Esophagus squamous epithelium (tissue), 5 donors: Measurements from ENCODE around the gene TLE5. TPM values are rescaled to one million over a fixed set of nuclear protein-coding genes. Genes with fewer than 3 reads are reported as not detected.
"Not testable (repeated sequence)": the region's sequence is repeated elsewhere in the genome, so short reads cannot be mapped to it uniquely, and the experiment has no call there.

Experiments used
- DNase-seq: peaks from one replicate; lab custom pipeline; 2025; lab: John Stamatoyannopoulos, UW
- H3K27ac ChIP-seq, 4 donors: fragments of 200-600 bp; sonication (generic); one replicate each; pipeline ENCODE4 v1.5.1; 2016 to 2019; ENCODE audit warnings: mild to moderate bottlenecking in 1 of 4
- H3K27me3 ChIP-seq, 4 donors: fragments of 200-600 bp; sonication (generic); 1 replicate in 3 of 4; 2 replicates in 1 of 4; pipeline versions ENCODE4 v1.5.1 to v1.6.0; 2017 to 2021; ENCODE audit warnings: antibody characterized with exemption in 1 of 4
- H3K36me3 ChIP-seq, 3 donors: fragments of 200-600 bp; sonication (generic); one replicate each; pipeline ENCODE4 v1.5.1; 2016 to 2019
- H3K4me1 ChIP-seq, 3 donors: fragments of 200-600 bp; sonication (generic); one replicate each; pipeline ENCODE4 v1.5.1; 2017 to 2019
- H3K4me3 ChIP-seq, 4 donors: fragments of 200-600 bp; sonication (generic); 1 replicate in 3 of 4; 2 replicates in 1 of 4; pipeline ENCODE4 v1.5.1; 2016 to 2019; ENCODE audit warnings: mild to moderate bottlenecking in 2 of 4, moderate library complexity in 1 of 4
- H3K9me3 ChIP-seq, 3 donors: fragments of 200-600 bp; sonication (generic); one replicate each; pipeline ENCODE4 v1.5.1; 2016 to 2019
- POLR2A ChIP-seq, 4 donors: fragments of 450-650 bp; IDR thresholded peaks; one replicate each; pipeline ENCODE4 v1.6.1; 2017; ENCODE audit warnings: antibody characterized with exemption in 4 of 4, mild to moderate bottlenecking in 4 of 4, moderate library complexity in 3 of 4
- WGBS, 2 donors: methylation state at CpG; one replicate each; pipeline ENCODE4 v1.1.5; 2018; 5-methylcytosine and 5-hydroxymethylcytosine counted together
- intact Hi-C: fragments of 100-400 bp; cut with DNase I; formaldehyde crosslinking; loops from one replicate; pipeline ENCODE4 v1.15.0; 2022
- total RNA-seq, 4 donors: library from RNA; depleted of rRNA; stranded (reverse); fragments of >200 nt; gene quantifications; one replicate each; pipeline ENCODE4 v1.1.0, GENCODE V29; 2016
- TF ChIP-seq, protein P1 (sequence below), 6 experiments: fragments of 450-650 bp in 4 of 6; fragments of 200-600 bp in 2 of 6; sonication (generic) in 2 of 6; IDR thresholded peaks; one replicate each; pipeline ENCODE4 v1.5.1; 2016 to 2019; ENCODE audit warnings: antibody characterized with exemption in 6 of 6, mild to moderate bottlenecking in 4 of 6, moderate library complexity in 4 of 6
- donor health status: DM: yes; HTN: yes; CAD: no.

Gene TLE5
- total RNA-seq, 4 donors from 2014 or later, result 141 to 433 (median 298) TPM

DNA sequence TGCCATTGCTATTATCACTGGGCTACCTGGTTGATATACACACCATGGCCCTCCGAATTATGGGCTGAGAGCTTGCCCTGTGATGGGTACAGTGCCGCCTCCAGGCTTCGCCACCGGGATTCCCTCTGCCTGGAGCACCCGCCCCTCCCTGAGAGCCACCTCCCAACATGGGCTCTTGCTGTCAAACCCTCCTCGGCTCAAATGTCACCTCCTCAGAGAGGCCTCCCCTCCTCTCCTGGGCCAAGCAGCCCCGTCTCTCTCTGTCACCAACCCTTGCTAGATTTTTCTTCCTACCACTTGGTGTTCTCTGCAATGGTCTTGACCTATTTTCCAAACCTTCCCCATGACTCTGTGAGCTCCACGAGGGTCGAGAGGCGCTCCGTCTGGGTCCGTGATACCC, 21.0 kb downstream of the TLE5 start:
- Histone ChIP-seq H3K4me3 (no peak overlapping the region), H3K9me3 (no peaks in the 10 kb centered on the region), H3K27me3 (peaks cover 0 to 3% (median 0%) of the 10 kb centered on the region in 4 donors), H3K27ac (no peak overlapping the region), H3K4me1 (peaks cover 8 to 33% (median 8%) of the 10 kb centered on the region in 3 donors), H3K36me3 (no peaks in the 10 kb centered on the region)
- 73 to 82% methylated on average over 7 to 11 of the region's 12 CpGs for WGBS, 2 donors
- TF ChIP-seq POLR2A (IDR thresholded peaks at IDR 0.05), result no peak
- TF ChIP-seq, protein P1, sequence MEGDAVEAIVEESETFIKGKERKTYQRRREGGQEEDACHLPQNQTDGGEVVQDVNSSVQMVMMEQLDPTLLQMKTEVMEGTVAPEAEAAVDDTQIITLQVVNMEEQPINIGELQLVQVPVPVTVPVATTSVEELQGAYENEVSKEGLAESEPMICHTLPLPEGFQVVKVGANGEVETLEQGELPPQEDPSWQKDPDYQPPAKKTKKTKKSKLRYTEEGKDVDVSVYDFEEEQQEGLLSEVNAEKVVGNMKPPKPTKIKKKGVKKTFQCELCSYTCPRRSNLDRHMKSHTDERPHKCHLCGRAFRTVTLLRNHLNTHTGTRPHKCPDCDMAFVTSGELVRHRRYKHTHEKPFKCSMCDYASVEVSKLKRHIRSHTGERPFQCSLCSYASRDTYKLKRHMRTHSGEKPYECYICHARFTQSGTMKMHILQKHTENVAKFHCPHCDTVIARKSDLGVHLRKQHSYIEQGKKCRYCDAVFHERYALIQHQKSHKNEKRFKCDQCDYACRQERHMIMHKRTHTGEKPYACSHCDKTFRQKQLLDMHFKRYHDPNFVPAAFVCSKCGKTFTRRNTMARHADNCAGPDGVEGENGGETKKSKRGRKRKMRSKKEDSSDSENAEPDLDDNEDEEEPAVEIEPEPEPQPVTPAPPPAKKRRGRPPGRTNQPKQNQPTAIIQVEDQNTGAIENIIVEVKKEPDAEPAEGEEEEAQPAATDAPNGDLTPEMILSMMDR (IDR thresholded peaks at IDR 0.05), result no peak
- intact Hi-C loops, result no loop called here
- no peak for DNase-seq

DNA sequence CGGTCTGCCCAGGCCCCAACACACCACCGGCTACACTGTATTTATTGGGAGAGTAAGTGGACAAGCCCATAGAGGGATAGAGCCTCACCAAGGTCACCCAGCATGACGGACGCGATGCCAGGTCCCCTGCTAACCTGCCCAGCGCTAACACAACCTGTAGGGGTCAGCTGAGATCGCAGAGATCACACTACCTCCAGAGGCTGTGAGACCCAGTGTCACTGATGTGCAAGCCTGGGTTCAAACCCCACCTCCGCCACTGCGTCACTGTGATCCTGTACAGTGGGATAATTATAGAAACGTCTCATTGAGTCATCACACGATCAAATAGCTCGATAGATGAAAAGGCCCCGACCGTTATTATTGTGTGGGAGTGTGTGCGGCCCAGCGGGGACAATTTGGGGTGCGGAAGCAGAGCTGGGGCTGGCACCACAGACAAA, 22.6 kb downstream of the TLE5 start:
- 65 to 67% methylated on average over 13 to 14 of the region's 17 CpGs for WGBS, 2 donors
- H3K4me1 ChIP-seq, result peaks cover 11 to 44% (median 14%) of the 10 kb centered on the region in 3 donors
- H3K4me3 ChIP-seq, result no peak overlapping the region
- no peak for DNase-seq
- H3K9me3 ChIP-seq, result no peaks in the 10 kb centered on the region
- peaks cover 0 to 3% (median 0%) of the 10 kb centered on the region in 4 donors for H3K27me3 ChIP-seq
- no peak for TF ChIP-seq POLR2A (IDR thresholded peaks at IDR 0.05)
- TF ChIP-seq, protein P1 (IDR thresholded peaks at IDR 0.05), result no peak
- no peak overlapping the region for H3K27ac ChIP-seq
- intact Hi-C loops, result no loop called here
- H3K36me3 ChIP-seq, result no peaks in the 10 kb centered on the region

- Histone ChIP-seq H3K27me3 (peaks cover 0 to 3% (median 0%) of the 10 kb centered on the region in 4 donors), H3K9me3 (no peaks in the 10 kb centered on the region), H3K4me1 (peaks cover 16 to 50% (median 19%) of the 10 kb centered on the region in 3 donors), H3K27ac (no peak overlapping the region), H3K4me3 (no peak overlapping the region), H3K36me3 (no peaks in the 10 kb centered on the region)
- intact Hi-C loops, result no loop called here
- WGBS, 2 donors, result 82 to 84% methylated on average over 5 of the region's 5 CpGs
- TF ChIP-seq, protein P1 (IDR thresholded peaks at IDR 0.05), result no peak
- TF ChIP-seq POLR2A (IDR thresholded peaks at IDR 0.05), result no peak
- no peak for DNase-seq
Observed at GRCh38 chr19:3039125-3039524, 23.2 kb downstream of the TLE5 start.

DNA sequence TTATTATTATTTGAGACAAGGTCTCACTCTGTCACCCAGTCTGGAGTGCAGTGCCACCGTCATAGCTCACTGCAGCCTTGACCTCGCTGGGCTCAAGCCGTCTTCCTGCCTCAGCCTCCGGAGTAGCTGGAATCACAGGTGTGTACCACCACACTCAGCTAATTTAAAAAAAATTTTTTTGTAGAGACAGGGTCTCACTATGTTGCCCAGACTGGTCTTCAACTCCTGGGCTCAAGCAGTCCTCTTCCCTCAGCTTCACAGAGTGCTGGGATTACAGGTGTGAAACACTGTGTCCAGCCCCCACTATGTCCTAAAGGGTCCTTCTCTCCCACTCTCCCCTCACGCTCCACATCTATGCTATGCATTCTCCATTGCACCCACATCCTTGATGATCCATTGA, 24.1 kb downstream of the TLE5 start:
- H3K27me3 ChIP-seq, result peaks cover 0 to 3% (median 0%) of the 10 kb centered on the region in 4 donors
- DNase-seq, result no peak
- H3K9me3 ChIP-seq, result no peaks in the 10 kb centered on the region
- intact Hi-C loops, result no loop called here
- H3K36me3 ChIP-seq, result no peaks in the 10 kb centered on the region
- no peak overlapping the region for H3K27ac ChIP-seq
- 82 to 84% methylated on average over 5 of the region's 5 CpGs for WGBS, 2 donors
- H3K4me1 ChIP-seq, result peaks cover 18 to 54% (median 19%) of the 10 kb centered on the region in 3 donors
- TF ChIP-seq, protein P1 (IDR thresholded peaks at IDR 0.05), result no peak
- TF ChIP-seq POLR2A (IDR thresholded peaks at IDR 0.05), result no peak
- no peak overlapping the region for H3K4me3 ChIP-seq

DNA sequence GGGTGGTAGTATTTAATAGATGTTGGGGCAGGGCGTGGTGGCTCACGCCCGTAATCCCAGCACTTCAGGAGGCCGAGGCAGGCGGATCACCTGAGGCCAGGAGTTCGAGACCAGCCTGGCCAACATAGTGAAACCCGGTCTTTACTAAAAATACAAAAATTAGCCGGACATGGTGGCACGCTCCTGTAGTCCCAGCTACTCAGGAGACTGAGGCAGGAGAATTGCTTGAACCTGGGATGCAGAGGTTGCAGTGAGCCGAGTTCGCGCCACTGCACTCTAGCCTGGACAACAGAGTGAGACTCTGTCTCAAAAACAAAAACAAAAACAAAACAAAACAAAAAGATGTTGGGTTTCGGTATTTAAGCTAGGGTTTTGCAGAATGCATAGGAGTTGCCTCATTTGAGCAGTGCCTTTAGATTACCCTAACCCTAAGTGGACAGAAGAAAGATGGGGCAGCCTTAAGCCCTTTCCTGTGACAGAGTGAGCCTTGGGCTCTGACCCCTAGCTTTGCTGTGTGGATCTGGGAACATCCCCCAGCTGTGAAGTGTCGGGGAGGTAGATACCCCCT, 25.2 kb downstream of the TLE5 start:
- DNase-seq, H3K9me3 ChIP-seq, intact Hi-C loops, H3K36me3 ChIP-seq, H3K27me3 ChIP-seq: not testable (repeated sequence)
- WGBS, 2 donors, result 51 to 69% methylated on average over 11 to 13 of the region's 14 CpGs
- Histone ChIP-seq H3K27ac (peak overlapping the region; percentile 89 to 98 (median 94)), H3K4me1 (peaks cover 18 to 46% (median 19%) of the 10 kb centered on the region in 3 donors), H3K4me3 (peak overlapping the region in 1 of 4 donors; percentile 49)
